Ovary (tissue), 9 donors: ENCODE results near the gene ACSS2. TPM values are rescaled to one million over a fixed set of nuclear protein-coding genes. Genes with fewer than 3 reads are reported as not detected.

Experiments
- DNase-seq, 5 donors: peaks; one replicate each; pipeline ENCODE4 v3.0.0-alpha.2; 2019 to 2020
- H3K27ac ChIP-seq, 2 donors: fragments of 200-600 bp; one replicate each; pipeline versions ENCODE4 v1.5.1 to v1.8.0; 2019 to 2022
- H3K27me3 ChIP-seq: fragments of 200-600 bp; one replicate; pipeline ENCODE4 v1.8.0; 2022
- H3K36me3 ChIP-seq: fragments of 200-600 bp; sonication (generic); one replicate; pipeline ENCODE4 v1.5.1; 2019
- H3K4me1 ChIP-seq: one replicate; pipeline ENCODE4 v1.8.1; 2013; ENCODE audit warnings: mild to moderate bottlenecking, moderate library complexity; ENCODE audit not compliant: insufficient read depth
- H3K4me3 ChIP-seq: fragments of 200-600 bp; sonication (generic); one replicate; pipeline ENCODE4 v1.5.1; 2017
- H3K9me3 ChIP-seq, 2 donors: fragments of 200-600 bp in 1 of 2; sonication (generic) in 1 of 2; one replicate each; pipeline versions ENCODE4 v1.5.1 to v1.8.1; 2013 to 2019; ENCODE audit warnings: mild to moderate bottlenecking in 1 of 2, moderate library complexity in 1 of 2
- EP300 ChIP-seq: sonication (generic); formaldehyde crosslinking; IDR thresholded peaks from one replicate; pipeline ENCODE4 v1.6.1; 2017; ENCODE audit warnings: antibody characterized with exemption
- POLR2A ChIP-seq: fragments of 450-650 bp; IDR thresholded peaks from one replicate; pipeline ENCODE4 v1.6.1; 2017; ENCODE audit warnings: antibody characterized with exemption, mild to moderate bottlenecking, moderate library complexity
- WGBS, 3 donors: extraction: QIAGEN DNeasy Blood & Tissue Kit in 1 of 3; methylation state at CpG; one replicate each; pipeline versions ENCODE4 v1.1.5 to v1.1.7; 2013 to 2017; 5-methylcytosine and 5-hydroxymethylcytosine counted together
- intact Hi-C, 4 donors: fragments of 100-400 bp; cut with DNase I; formaldehyde crosslinking; loops; one replicate each; pipeline versions ENCODE4 v1.11.0 to v1.15.1; 2022 to 2023
- polyA plus RNA-seq, 2 donors: library from polyadenylated mRNA; stranded (reverse); fragments of 200-250 nt in 1 of 2; fragments of 350-450 nt in 1 of 2; fragmentation: Illumina TruSeq in 1 of 2; extraction: RNeasy Lipid Tissue Mini Kit (QIAGEN cat#74804) in 1 of 2; gene quantifications; one replicate each; pipeline ENCODE4 v1.2.3, GENCODE V29; 2013 to 2014
- total RNA-seq, 7 donors: library from RNA; depleted of rRNA in 2 of 7; stranded (reverse); fragments of >200 nt in 2 of 7; fragmentation: NEBNext Ultra II Directional in 3 of 7; extraction: Animal tissue kit (Norgen Biotek cat#: 25700) in 3 of 7; gene quantifications; one replicate each; pipeline versions ENCODE4 v1.1.0 to v1.2.4, GENCODE V29; 2016 to 2023
- TF ChIP-seq, protein P1 (sequence below), 3 donors: fragments of 450-650 bp in 2 of 3; fragments of 200-600 bp in 1 of 3; IDR thresholded peaks; one replicate each; pipeline versions ENCODE4 v1.5.1 to v1.8.0; 2016 to 2022; ENCODE audit warnings: antibody characterized with exemption in 3 of 3, mild to moderate bottlenecking in 1 of 3
- donor health status: DM: no; HTN: no; CAD: no; lungs with moderate emphysema.
- donor health status: DM: no; HTN: no; CAD: no.
- donor health status: Bipolar disorder and iron deficiency.
- donor health status: DM: yes; HTN: yes; CAD: no.
- donor health status: DM: no; HTN: no; CAD: no.
- donor health status: DM: yes; HTN: yes; CAD: no.

ACSS2 gene
- total and polyA plus RNA-seq, 9 donors: 25.3 to 59.7 (median 39.1) TPM

GRCh38 chr20:34974246-34974645 is 97.8 kb downstream of the ACSS2 start:
- H3K4me3 ChIP-seq: no peak overlapping the region
- 76 to 83% (median 79%) methylated on average over 4 of the region's 4 CpGs for WGBS, 3 donors
- no peaks in the 10 kb centered on the region for H3K36me3 ChIP-seq
- H3K4me1 ChIP-seq: no peaks in the 10 kb centered on the region
- H3K9me3 ChIP-seq: no peaks in the 10 kb centered on the region
- H3K27ac ChIP-seq: no peak overlapping the region
- H3K27me3 ChIP-seq: no peaks in the 10 kb centered on the region
- DNase-seq: no peak
- TF ChIP-seq, protein P1, sequence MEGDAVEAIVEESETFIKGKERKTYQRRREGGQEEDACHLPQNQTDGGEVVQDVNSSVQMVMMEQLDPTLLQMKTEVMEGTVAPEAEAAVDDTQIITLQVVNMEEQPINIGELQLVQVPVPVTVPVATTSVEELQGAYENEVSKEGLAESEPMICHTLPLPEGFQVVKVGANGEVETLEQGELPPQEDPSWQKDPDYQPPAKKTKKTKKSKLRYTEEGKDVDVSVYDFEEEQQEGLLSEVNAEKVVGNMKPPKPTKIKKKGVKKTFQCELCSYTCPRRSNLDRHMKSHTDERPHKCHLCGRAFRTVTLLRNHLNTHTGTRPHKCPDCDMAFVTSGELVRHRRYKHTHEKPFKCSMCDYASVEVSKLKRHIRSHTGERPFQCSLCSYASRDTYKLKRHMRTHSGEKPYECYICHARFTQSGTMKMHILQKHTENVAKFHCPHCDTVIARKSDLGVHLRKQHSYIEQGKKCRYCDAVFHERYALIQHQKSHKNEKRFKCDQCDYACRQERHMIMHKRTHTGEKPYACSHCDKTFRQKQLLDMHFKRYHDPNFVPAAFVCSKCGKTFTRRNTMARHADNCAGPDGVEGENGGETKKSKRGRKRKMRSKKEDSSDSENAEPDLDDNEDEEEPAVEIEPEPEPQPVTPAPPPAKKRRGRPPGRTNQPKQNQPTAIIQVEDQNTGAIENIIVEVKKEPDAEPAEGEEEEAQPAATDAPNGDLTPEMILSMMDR (IDR thresholded peaks at IDR 0.05): no peak
- TF ChIP-seq EP300 (no peak), POLR2A (no peak)
- intact Hi-C loops: no loop called here

DNA sequence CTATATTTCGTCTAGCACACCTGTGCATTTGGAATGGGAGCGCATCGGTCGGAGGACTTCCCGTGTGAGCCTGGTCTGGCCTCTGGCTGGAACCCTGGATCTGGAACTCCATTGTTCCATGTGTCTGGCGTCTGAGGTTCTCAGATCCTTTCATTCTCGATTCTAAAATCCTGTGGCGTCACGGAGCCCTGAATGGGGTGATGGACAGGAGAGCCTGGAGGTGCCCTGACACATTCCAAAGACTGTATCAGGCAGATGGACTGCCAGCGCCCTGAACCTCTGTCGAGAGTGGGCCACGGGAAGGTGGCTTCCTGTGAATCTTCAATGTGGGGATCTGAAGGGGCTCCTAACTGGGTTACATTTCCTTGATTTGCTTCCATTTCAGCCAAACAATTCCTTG is 99.9 kb downstream of the ACSS2 start:
- DNase-seq: no peak
- 82 to 85% (median 83%) methylated on average over 12 of the region's 12 CpGs for WGBS, 3 donors
- H3K27ac ChIP-seq: no peak overlapping the region
- H3K9me3 ChIP-seq: no peaks in the 10 kb centered on the region
- no peaks in the 10 kb centered on the region for H3K4me1 ChIP-seq
- H3K36me3 ChIP-seq: no peaks in the 10 kb centered on the region
- intact Hi-C loops: no loop called here
- TF ChIP-seq, protein P1 (IDR thresholded peaks at IDR 0.05): no peak
- TF ChIP-seq POLR2A (no peak), EP300 (no peak)
- no peaks in the 10 kb centered on the region for H3K27me3 ChIP-seq
- H3K4me3 ChIP-seq: no peak overlapping the region

Other genes with a start within 250 kb of the ACSS2 start
- 10 to 100 TPM; 14.4 to 26.5 (median 19.1) TPM for gene PIGU, start 199.5 kb upstream of the ACSS2 start, total RNA-seq
- gene PIGU, start 199.5 kb upstream of the ACSS2 start, polyA plus RNA-seq: 10 to 100 TPM; 20.9 to 61.4 TPM
- 10 to 100 TPM in 4 of 7 donors, 1 to 10 TPM in 3; 4.9 to 16.0 (median 13.3) TPM for gene TP53INP2, start 172.3 kb upstream of the ACSS2 start, total RNA-seq
- 10 to 100 TPM in 1 of 2 donors, 1 to 10 TPM in 1; 6.9 to 50.3 TPM for gene TP53INP2, start 172.3 kb upstream of the ACSS2 start, polyA plus RNA-seq
- gene NCOA6, start 51.0 kb upstream of the ACSS2 start, total RNA-seq: 10 to 100 TPM; 10.5 to 31.7 (median 23.9) TPM
- gene NCOA6, start 51.0 kb upstream of the ACSS2 start, polyA plus RNA-seq: 10 to 100 TPM; 14.0 to 28.6 TPM
- 10 to 100 TPM; 16.9 to 30.3 (median 19.5) TPM for gene GGT7, start 3.8 kb upstream of the ACSS2 start, total RNA-seq
- 10 to 100 TPM in 1 of 2 donors, 1 to 10 TPM in 1; 4.4 to 15.5 TPM for gene GGT7, start 3.8 kb upstream of the ACSS2 start, polyA plus RNA-seq
- 10 to 100 TPM; 14.5 to 35.3 (median 22.2) TPM for gene GSS, start 79.2 kb downstream of the ACSS2 start, total RNA-seq
- gene GSS, start 79.2 kb downstream of the ACSS2 start, polyA plus RNA-seq: 10 to 100 TPM; 19.8 to 42.0 TPM
- 1 to 10 TPM in 4 of 7 donors, under 1 TPM in 3; 0.74 to 2.6 (median 1.1) TPM for gene MYH7B, start 79.3 kb downstream of the ACSS2 start, total RNA-seq
- gene MYH7B, start 79.3 kb downstream of the ACSS2 start, polyA plus RNA-seq: 1 to 10 TPM in 1 of 2 donors, under 1 TPM in 1; 0.30 to 2.3 TPM
- 10 to 100 TPM; 32.9 to 41.5 (median 40.7) TPM for gene TRPC4AP, start 216.2 kb downstream of the ACSS2 start, total RNA-seq
- gene TRPC4AP, start 216.2 kb downstream of the ACSS2 start, polyA plus RNA-seq: 10 to 100 TPM; 30.5 to 51.8 TPM